Raji (cell line): ENCODE data around the gene MARCHF10.

Experiments used
- POLR2A ChIP-seq: IDR thresholded peaks from 2 replicates; pipeline ENCODE4 v1.6.1; 2011; ENCODE audit warnings: low read depth, low read length, control low read depth; ENCODE audit not compliant: insufficient read depth

Gene MARCHF10

DNA sequence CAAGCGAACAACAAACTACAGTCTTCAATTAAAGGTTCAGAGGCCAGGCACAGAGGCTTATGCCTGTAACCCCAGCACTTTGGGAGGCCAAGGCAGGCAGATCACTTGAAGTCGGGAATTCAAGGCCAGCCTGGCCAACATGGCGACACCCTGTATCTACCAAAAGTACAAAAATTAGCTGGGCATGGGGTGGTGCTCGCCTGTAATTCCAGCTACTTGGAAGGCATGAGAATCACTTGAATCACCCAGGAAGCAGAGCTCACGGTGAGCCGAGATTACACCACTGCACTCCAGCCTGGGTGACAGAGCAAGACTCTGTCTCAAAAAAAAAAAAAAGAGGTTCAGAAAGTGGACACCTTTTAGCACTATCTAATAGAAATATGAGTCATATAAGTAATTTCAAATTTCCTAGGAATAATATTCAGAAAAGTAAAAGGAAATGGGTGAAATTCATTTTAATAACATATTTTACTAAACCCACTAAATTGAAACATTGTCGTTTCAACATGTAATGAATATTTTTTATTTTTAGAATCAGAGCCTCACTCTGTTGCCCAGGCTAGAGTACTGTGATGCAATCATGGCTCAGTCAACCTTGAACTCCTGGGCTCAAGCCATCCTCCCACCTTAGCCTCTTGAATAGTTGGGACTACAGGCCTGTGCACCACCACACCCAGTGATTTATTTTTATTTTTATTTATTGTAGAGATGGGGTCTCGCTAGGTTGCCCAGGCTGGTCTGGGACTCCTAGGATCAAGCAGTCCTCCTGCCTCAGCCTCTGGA, 15.2 kb upstream of the MARCHF10 start:
- TF ChIP-seq POLR2A, result no peak

DNA sequence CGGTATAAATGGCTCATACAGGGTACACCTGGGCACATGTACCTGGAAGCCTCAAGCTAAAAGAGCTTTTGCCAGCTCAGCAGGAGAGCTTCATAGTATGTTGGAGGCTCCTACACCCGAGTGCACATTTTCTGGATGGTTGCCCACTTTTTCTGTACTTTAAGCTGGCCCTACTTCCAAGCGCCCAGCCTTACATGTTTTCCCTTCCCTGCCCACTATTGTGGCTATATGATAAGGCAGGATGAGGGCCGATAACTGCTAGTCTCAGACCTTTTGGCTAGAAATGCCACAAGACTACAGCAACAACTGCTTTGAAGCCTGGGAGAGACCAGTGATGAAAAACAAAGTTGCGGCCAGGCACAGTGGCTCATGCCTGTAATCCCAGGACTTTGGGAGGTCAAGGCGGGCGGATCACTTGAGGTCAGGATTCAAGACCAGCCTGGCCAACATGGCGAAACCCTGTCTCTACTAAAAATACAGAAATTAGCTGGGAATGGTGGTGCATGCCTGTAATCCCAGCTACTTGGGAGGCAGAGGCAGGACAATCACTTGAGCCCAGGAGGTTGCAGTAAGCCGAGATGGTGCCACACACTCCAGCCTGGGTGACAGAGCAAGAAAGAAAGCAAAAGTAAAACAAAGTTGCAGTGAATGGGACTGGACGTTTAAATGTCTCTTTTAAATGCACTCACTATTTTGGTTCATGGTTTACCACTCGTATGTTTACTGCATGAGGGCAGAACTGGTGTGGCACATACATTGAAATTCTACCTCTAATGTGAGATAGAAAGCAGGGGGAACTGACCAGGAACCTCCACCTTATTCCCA, 14.2 kb upstream of the MARCHF10 start:
- no peak for TF ChIP-seq POLR2A

GRCh38 chr17:62821189-62822079, 13.3 kb upstream of the MARCHF10 start:
- TF ChIP-seq POLR2A, result no peak

- no peak for TF ChIP-seq POLR2A
Observed at GRCh38 chr17:62819511-62820221, 11.6 kb upstream of the MARCHF10 start.

DNA sequence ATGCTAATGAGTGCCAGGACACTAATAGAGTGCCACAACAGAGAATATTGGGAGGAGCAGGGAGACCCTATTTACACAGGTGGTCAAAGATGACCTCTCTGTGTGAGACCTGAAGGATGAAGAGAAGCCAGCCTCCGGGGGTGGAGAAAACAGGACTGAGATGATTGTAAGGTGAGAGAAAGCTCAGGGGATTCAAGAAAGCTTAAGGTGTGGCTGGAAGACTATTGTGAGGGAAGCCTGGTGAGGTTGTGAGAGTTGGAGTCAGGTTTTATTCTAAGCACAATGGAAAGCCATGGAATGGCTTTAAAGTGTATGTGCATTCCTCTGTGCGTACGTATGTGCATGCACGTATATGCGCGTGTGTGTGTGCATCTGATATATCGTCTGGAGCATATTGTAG, 10.4 kb upstream of the MARCHF10 start:
- TF ChIP-seq POLR2A, result no peak

DNA sequence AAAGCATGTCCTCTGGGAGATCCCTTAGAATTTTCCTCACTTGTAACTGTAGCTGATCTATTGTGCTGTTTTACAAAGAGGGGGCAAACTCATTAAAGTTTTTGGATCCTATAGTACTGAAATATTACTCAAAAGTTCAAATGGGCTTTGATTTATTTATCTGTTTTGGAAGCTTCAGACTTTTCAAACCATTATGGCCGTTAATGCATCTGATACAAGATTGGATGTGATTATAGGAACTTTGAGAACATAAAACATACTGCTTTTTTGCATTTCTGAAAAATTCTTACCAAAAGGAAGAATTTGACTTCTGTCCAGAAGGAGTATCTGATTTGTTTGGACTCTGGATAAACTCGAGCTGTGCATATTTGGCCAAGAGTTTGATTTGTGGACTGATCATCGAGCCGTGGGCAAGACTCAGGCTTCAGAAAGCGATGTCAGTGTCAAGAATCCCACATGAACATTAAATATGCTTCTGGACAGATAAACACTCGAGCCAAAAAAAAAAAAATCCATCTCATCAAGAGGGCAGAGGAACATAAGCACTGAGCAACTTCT, 8.2 kb upstream of the MARCHF10 start:
- no peak for TF ChIP-seq POLR2A

GRCh38 chr17:62809656-62810055, 1.5 kb upstream of the MARCHF10 start:
- no peak for TF ChIP-seq POLR2A

GRCh38 chr17:62808576-62808970, 459 bp upstream of the MARCHF10 start:
- no peak for TF ChIP-seq POLR2A

DNA sequence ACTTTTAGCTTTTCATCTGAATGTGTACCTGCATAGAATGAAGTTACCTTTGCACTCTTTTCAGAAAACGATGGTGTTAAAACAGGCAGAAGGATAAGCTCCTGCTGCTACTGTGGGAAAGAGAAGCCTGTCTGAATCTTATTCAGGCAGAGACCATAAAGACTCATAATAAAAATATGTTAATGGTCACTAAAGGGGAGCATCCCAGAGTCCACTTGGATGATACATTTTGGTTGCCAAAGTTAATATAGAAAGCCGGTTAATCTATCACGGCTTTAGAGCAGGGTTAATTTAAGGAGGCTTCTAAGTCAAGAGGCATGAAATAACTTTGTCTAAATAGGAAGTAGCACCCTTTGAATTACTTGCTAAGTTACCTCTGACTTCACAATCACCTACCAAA, 2.9 kb downstream of the MARCHF10 start:
- TF ChIP-seq POLR2A, result no peak

- no peak for TF ChIP-seq POLR2A
Observed at GRCh38 chr17:62804822-62805221, 3.3 kb downstream of the MARCHF10 start.

- no peak for TF ChIP-seq POLR2A
Observed at GRCh38 chr17:62804025-62804424, 4.1 kb downstream of the MARCHF10 start.

DNA sequence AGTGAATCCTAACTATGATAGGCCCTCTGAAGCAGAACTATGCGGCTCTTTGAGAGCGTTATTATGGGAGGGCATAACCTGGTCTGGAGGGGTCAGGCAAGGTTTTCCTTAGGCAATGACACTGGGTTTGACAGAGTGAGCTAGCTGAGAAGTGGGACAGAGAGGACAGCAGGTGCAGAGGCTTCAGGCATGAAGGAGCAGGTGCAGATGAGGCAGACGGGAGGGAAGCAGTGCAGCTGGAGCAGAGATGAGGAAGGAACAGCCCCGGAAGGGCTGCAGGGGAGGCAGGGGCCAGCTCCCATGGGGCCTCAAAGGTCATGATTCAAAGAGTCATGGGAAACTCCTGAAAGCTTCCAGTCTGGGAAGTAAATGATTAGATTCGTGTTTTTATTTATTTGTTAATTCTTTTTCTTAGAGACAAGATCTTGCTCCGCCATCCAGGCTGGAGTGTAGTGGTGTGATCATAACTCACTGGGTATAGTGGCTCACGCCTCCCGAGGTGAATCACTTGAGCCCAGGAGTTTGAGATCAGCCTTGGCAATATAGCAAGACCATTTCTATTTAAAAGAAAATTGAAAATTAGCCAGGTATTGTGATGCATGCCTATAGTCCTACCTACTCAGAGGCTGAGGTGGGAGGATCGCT, 5.4 kb downstream of the MARCHF10 start:
- no peak for TF ChIP-seq POLR2A

GRCh38 chr17:62801553-62802114, 6.5 kb downstream of the MARCHF10 start:
- no peak for TF ChIP-seq POLR2A

DNA sequence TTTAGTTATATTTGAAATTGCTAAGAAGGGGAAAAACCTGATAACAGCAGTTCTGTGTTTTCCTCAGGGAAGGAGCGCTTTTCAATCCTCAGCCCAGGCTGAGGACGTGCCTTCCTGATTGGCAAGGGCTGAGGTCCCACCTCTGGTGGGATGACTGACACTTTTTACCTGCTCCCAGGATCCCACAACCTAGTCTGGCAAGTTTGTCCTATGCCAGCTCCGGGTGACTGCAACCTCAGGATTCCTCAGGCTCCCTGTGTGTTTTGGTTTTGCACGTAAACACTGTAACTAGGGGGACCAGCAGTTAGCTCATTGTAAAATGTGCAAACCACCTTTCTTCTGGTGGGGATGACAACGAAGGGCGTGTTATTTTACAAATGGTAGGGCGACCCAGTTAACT, 7.5 kb downstream of the MARCHF10 start:
- no peak for TF ChIP-seq POLR2A
